Frontal cortex (tissue), 4 donors: ENCODE data around the gene FAHD2A. TPM values are rescaled to one million over a fixed set of nuclear protein-coding genes. Genes with fewer than 3 reads are reported as not detected.
"Not testable (repeated sequence)": the region's sequence is repeated elsewhere in the genome, so short reads cannot be mapped to it uniquely, and the experiment has no call there.

Source experiments
- DNase-seq, 2 donors: peaks; one replicate each; pipeline ENCODE4 v3.0.0; 2012; ENCODE audit warnings: low spot score in 2 of 2
- FAIRE-seq: peaks from 2 replicates; lab custom pipeline; 2012; peaks lifted over from hg19 to GRCh38; lab: Jason Lieb, UNC
- total RNA-seq: library from RNA; depleted of rRNA; stranded (reverse); fragments of >200 nt; gene quantifications from one replicate; pipeline ENCODE4 v1.2.3, GENCODE V29; 2014
- donor health status: control.
- donor health status: control.
- donor health status: control.

The FAHD2A gene
- total RNA-seq, 1 donor from 2014 or later, result 5.7 TPM

DNA sequence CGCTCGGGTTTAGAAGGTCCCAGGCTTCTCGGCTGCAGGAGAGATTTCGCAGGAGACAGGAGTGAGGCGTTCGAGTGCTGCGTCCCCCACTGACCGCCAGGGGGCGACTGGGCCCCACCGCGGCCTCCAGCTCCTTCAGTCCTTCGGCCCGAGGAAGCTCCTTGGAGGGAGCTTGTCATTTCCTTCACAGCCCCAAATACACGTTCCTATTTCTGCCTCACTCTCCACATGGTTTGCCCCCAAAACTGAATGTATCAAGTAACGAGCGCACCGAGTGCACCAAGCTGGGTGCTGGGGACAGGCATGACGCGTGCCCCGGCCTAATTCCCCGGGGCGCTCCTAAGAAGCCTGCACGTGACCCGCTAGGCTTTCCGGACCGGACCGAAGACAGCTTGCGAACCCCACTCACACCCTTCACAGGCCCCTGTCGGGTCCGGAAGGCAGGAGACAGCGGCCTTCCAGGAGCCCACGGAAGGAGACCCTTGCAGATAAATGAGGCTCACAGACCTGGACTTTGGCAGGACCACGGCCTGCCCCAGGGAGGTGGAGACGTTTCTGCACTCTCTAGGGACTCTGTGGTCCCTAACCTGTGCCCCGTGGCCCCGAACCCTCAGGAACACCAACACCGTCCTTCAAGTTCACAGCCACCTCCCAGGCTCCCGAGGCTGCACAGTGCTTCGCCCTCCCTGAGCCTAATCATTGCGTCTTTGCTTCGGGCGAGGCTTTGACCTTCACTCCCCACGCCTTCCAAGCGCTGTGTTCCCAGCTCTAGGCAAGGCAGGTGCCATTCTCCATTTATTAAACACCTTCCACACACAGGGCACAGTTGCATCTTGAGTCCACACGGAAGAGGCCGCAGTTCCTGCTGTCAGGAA is 13.0 kb upstream of the FAHD2A start:
- DNase-seq (peak; percentile 40 to 75), FAIRE-seq (no peak)

DNA sequence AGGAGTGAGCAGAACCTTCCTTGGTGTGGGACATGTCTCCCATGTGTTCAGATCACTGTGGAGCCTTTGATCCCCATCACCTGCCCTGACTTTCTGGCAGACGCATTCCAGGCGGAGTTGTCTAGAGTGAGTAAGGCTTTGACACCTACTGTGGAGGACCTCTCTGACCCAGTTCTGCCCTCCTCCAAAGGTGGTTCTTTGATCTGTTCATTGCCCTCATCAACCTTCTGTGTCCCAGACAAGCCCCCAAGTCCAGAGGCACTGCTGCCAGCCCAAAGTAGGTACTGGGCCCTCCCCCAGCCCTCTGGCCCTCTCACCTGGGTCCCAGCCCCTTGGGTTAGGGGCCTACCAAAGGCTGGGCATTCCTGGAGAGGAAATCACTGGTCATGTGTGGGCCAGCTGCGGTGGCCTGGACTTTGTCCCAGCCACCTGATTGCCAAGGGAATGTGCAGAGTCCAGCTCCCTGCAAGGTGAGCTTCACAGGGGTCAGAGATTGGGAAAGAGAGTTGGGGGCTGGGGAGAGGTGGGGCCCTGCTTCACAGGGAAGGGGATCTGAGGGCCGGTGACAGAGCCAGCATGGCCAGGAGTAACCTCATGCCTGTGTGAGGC is 12.1 kb upstream of the FAHD2A start:
- no peak for FAIRE-seq

DNA sequence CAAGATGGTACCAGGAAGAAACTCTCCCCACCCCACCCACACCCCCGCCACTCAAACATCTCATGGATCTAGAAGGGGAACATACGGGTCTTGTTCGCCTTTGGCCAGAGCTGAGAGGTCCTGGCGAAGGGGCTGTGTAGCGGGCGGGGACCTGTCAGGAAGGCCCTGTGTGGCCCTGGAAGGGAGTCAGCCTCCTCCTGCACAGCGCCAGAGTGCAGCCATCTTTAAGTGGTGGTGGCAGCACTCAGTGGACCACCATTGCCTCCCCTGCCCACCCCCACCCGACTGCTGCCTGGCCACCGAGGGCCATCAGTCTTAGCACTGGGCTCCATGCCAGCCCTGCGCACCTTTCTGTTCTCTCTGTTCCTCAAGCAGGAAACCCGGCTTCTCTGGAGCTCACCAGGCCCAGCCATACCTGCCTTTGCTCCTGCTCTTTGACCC is 11.6 kb upstream of the FAHD2A start:
- FAIRE-seq, result no peak
- no peak for DNase-seq

More for the DNA sequence above, 12.1 kb upstream of the FAHD2A start:
- no peak for DNase-seq

DNA sequence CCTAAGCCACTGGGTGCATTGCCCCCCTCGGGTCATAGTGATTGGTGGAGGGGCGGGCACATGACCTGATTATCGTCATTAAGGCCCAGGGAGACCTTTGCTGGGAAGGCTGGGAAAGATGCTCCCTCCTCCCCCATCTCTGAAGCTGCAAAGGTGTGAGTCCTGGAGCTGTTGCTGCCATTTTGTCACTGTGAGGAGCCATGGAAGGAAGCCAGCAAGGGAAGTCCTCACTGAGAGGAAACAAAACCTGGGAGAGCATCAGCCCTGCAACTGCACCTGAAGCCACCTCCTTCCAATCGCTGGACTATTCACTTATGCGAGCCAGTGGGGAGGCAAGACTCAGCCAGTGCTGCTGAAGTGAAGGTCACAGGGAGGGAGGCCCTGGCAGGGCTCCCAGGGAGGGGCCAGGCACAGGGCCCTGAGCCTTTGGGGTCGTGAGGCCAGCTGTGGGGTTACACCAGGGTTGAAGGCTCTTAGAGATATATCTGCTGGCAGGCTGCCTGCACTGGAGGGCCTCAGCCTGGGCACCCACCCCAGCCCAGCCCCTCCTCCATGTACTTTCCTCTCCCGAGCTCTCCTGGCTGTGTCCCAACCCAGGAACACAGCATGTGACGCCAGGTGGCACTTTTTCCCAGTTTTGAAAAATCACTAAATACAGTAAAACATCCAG is 10.7 kb upstream of the FAHD2A start:
- DNase-seq (no peak), FAIRE-seq (no peak)

DNA sequence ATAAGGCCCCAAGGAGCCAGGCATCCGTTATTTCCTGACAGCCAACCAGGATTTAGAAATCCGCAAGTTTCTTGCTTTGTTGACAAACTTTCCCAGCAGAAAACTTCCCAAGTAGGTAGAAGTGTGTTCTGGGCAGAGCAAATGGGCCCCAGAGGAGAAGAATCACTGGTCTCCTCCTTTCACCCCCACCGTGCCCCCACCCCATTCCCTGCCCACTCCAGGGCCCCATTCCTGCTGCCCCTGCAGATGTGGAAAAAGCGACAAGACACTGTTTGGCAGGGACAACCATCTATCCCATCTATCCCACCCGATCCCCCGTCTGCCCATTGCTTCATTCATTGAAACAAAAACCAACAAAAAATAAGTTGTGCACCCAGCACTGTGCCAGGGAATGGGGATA is 10.2 kb upstream of the FAHD2A start:
- no peak for DNase-seq
- no peak for FAIRE-seq

DNA sequence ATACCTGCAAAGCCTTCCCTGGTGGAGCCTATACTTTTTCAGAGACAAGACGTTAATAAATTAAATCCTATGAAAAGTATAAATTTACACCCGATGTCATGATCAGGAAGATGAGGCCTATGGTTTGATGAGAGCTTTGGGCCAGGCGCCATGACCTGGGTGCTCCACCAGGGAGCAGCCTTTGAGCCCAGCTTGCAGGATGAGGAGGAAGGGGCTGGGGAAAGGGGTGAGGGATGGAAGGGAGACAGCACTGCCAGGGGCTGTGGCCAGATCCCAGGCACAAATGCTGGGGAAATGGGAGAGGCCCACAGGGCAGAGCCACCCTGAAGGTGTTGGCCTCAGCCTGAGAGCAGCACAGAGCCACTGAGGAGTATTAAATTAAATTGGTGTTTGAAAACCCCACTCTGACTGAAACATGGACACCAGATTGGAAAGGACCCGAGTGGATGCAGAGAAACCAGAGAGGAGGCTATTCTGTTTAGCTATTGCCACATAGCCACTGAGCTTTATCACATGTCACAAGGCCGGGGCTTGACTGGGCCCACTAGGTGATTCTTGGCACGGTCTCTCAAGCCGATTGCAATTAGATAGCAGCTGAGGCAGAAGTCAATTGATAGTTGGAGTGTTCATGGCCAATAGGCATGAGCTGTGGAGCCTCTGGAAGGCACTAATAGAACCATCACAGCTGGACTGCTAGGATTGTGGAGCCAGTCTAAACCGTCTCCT is 9.6 kb upstream of the FAHD2A start:
- FAIRE-seq (no peak), DNase-seq (no peak)

DNA sequence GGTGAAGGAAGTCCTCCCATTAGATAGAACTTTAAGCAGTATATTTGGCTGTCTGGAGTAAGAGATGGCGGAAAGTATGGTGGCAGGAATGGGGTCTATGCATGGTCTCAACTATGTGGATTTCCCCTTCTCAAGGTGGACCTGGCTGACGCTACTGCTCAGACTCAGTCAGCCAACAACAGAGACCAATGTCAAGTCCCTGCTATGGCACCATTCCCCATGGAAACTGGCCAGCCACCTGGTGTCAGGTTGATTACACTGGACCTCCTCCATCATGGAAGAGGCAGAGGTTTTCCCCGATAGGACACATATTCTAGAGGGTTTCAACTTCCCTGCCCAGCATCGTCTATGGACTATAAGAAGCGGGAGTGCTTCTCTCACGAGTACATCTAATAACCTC is 8.6 kb upstream of the FAHD2A start:
- DNase-seq, result no peak
- no peak for FAIRE-seq

DNA sequence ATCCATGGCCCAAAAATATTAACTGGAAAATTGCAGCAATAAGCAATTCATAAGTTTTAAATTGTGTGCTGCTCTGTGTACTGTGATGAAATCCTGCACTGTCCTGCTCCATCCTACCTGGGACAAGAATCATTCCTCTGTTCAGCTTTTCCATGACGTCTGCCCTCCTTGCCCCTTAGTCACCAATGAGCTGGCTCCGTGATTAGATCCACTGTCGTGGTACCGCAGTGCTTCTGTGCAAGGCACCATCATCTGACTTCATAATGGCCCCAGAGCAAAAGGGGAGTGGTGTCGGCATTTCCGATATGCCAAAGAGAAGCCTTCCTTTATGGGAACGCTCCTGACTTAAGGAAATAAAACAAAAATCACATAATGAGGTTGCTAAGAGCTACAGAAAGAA is 3.4 kb upstream of the FAHD2A start:
- FAIRE-seq, result no peak
- no peak for DNase-seq

DNA sequence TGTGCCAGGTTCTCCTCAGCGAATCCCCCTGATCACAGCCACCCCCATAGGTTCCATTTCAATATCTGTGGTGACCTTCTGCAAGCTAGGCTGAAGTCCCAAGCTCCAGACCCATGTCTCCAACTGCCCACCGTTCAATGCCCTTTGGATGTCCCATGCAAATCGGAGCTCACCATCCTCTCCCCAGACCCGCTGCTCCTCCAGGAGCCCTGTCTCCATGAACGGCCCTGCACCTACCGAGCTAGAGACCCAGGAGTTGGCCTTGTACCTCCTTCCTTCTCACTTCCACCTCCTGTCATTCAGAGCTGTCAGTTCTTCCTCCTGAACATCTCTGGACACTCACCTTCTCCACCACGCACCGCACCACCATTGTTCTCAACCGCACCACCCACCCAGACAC is 1.0 kb upstream of the FAHD2A start:
- FAIRE-seq (no peak), DNase-seq (no peak)

DNA sequence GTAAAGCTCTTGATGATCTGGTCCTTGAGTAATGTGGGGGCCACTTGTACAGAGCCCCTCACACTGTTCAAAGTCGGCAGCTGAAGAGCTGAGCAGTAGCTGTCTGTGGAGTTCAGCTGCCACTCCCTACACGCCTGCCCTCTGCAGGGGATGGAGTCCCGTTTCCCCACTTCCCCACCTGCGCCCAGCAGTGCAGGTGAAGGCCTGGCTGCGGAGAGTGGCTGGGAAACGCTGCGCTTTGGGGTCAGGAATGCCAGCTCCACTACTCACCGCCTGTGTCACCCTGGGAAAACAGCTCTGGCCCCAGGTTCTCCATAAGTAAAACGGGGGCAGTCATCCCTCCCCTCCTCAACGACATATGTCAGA is 521 bp upstream of the FAHD2A start:
- not testable (repeated sequence) for DNase-seq

DNA sequence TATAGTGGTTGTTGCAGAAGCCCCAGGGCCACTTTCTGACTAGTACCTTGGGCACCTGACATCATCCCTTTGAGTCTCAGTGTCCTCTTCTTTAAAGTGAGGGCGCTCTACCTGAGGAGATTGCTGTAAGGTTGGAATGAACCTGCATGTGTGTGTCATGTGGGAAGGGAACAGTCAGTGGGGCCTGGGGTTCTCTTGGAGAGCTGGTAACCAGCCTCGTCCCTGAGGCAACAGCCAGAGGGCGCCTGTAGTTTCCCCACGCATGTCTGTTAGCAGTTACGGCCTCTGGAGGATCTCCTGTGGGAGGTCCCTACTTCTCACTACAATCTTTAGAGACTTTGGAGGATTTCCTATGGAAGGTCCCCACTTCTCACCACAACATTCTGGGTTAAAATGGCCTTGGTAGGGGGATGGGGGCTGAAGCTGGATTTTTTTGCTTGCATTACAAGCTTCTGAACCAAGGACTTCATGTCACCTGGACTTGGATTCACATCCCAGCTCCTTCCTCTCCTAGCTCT is 755 bp downstream of the FAHD2A start:
- DNase-seq, FAIRE-seq: not testable (repeated sequence)

More for the DNA sequence above, 521 bp upstream of the FAHD2A start:
- not testable (repeated sequence) for FAIRE-seq

DNA sequence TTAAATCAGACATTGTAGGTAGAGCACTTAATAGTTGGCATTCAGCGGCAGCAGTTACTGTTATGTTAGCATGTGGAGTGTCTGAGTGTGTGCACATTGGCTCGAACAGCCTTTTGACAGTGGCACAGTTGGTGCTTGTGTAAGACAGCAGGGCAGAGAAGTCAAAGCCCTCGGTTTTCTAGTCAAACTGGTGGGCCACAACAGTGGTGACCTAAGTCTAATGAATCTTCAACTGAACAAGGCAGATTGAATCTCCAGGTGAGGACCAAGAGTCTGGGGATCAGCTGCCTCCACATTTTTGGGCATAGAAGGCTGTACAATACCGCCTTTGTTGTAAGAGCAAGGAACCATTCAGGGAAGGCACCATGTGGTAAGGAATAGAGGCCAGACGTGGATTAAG is 1.3 kb downstream of the FAHD2A start:
- FAIRE-seq, DNase-seq: not testable (repeated sequence)

DNA sequence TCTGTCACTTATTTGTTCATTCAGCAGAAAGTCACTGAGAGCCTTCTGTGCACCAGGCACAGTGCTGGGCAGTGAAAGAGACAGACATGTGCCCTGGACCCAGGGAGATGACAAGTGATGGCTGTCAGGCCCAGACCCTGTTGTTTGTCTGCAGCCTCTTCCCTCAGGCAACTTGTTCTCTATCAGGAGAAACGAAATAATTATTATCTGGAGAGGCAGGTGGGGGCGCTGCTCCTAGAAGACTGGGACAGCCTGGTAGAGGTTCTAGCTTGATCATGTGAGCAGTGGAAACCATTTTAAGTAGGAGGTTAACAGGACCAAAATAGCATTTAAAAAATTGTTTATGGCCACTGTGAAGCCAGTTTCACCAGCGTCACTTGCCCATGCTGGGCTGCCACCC is 2.2 kb downstream of the FAHD2A start:
- FAIRE-seq, DNase-seq: not testable (repeated sequence)

DNA sequence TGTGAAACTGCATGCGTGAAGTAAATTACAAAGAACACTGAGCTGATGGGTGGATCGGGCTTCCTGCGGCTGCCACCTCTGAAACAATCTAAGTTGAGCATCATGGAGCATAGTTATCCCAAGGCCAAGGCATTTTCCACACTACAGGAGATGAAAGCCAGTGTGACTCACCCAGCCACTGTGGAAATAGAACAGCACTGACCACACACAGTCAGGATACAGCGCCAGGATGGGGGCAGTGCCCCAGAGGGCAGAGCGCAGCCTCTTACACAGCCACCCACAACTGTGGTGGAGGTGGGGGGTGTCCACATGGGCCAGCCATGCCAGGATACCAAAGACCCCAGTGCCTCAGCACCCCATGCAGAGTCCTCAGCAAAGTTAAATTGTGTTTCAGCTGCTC is 8.7 kb downstream of the FAHD2A start:
- FAIRE-seq, DNase-seq: not testable (repeated sequence)

DNA sequence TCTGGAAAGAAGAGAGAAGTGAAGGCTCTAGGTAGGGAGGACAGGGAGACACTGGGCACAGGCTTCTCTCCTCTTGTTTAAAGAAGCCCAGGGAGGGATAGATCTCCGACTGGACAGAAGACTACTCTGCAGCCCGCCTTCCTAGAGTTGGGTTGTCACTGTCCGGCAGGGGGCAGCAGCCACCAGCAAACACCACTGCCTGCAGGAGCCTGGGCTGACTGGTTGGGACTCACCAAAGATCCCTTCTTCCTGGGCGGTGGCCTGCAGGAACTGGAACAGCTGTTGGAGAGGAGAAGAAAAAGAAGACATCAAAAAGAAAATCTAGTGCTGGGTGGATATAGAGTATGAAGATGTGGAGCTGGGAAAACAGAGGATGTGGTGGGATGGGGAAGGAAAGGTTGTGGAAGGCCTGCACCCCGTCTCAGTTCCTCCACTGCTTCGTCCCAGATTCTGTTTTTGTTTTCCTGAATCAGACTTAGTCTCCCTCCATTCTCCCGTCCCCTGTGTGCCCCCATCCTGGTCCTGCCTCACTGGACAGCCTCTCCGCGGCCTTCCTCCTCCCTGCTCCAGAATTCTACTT is 11.6 kb downstream of the FAHD2A start:
- peak in 1 of 2 donors; percentile 63 for DNase-seq
- FAIRE-seq, result not testable (repeated sequence)

DNA sequence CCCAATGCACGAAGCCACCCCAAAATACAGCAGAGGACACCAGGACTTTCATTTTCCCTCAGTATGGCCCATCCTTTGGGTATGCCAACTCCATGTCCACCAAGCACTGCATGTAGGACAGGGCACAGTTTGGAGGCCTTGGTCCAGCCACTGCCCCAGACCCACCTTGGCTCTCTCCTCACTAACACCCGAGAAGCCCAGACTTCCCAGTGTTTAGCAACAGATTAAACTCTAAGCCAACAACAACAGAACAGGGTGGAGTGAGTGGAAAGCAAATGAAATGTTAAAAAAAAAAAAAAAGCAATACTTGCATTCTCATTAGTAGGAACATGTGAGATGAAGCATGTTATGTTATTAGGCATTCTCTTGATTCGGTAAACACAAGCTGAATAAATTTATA is 12.6 kb downstream of the FAHD2A start:
- DNase-seq, FAIRE-seq: not testable (repeated sequence)

DNA sequence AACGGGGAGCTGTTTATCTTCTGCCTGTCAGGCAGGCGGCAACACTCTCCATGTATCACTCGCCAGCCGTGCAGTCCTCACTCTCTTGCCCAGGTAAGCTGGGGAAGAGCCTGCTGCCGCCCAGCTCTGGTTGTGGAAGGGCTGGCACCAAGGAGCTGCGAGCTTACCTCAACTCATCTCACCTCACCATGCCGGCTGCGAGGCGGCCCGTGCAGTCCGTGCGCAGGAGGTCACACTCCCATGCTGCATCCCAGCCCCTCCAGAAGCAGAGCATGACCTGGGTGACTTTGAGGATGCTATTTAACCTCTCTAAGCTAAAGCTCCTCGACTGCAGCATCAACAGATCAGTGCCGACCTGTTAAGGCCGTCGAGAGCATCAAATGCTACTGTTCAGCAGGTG is 13.1 kb downstream of the FAHD2A start:
- not testable (repeated sequence) for FAIRE-seq, DNase-seq

DNA sequence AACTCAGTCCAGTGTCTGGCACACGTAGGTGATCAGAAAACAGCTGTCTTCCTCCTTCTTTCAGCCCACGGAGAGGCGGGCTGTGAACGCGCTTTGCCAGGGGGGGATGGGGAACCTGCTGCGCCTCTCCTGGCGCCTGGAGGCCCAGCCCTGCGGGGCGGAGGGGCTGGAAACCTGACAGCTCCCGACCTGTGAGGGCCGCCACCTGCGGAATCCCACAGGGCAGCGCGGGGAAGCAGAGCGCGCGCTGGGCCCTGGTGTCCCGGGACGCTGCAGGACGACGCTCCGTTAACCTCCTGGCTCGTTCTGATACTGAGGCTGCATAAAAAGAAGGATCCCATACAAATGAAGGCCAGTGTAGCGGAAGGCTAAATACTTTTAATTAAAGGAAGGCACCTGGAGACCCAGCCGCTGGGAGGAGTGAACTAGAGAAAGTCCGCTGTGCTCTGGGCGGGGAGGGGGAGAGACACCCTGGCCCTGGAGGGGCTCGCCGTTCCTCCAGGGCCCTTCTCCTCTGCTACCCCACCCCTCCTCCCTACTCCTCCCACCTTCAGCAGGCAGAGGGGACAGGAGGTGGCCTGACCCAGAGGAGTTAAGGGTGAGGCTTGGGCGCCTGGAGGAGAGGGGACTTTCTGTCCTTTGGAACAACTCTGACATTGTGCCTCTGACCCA is 24.8 kb downstream of the FAHD2A start:
- DNase-seq, FAIRE-seq: not testable (repeated sequence)
